ENCODE results near the gene C1orf232.

Gene C1orf232

GRCh38 chr1:26195805-26196204 is 27.0 kb upstream of the C1orf232 start:
- H3K9me3 ChIP-seq (ENCODE audit: control insufficient read depth in 5 of 5, low read length in 5 of 5): no peaks in the 10 kb centered on the region
- H3K27ac ChIP-seq (ENCODE audit: low read depth, low read length): no peak overlapping the region
- H3K27me3 ChIP-seq (ENCODE audit: control insufficient read depth in 5 of 5, insufficient read depth in 4 of 5, low read length in 5 of 5): peaks cover under 1 to 4% (median 3%) of the 10 kb centered on the region in 5 donors
- peaks cover 0 to under 1% (median 0%) of the 10 kb centered on the region in 5 donors for H3K4me1 ChIP-seq (ENCODE audit: control insufficient read depth in 5 of 5, insufficient read depth in 5 of 5, low read length in 5 of 5)
- H3K9ac ChIP-seq (ENCODE audit: low read length in 5 of 5): no peak overlapping the region
- no peak overlapping the region for H3K4me3 ChIP-seq (ENCODE audit: low read depth in 1 of 5, low read length in 5 of 5)
- no peaks in the 10 kb centered on the region for H3K36me3 ChIP-seq (ENCODE audit: control insufficient read depth in 5 of 5, insufficient read depth in 5 of 5, low read length in 5 of 5)

GRCh38 chr1:26191739-26192138 is 23.0 kb upstream of the C1orf232 start:
- Histone ChIP-seq H3K4me3 (ENCODE audit: low read depth in 1 of 5, low read length in 5 of 5) (no peak overlapping the region), H3K9me3 (ENCODE audit: control insufficient read depth in 5 of 5, low read length in 5 of 5) (no peaks in the 10 kb centered on the region), H3K27me3 (ENCODE audit: control insufficient read depth in 5 of 5, insufficient read depth in 4 of 5, low read length in 5 of 5) (peaks cover 0 to 3% (median 0%) of the 10 kb centered on the region in 5 donors), H3K9ac (ENCODE audit: low read length in 5 of 5) (no peak overlapping the region), H3K36me3 (ENCODE audit: control insufficient read depth in 5 of 5, insufficient read depth in 5 of 5, low read length in 5 of 5) (no peaks in the 10 kb centered on the region), H3K27ac (ENCODE audit: low read depth, low read length) (no peak overlapping the region), H3K4me1 (ENCODE audit: control insufficient read depth in 5 of 5, insufficient read depth in 5 of 5, low read length in 5 of 5) (no peaks in the 10 kb centered on the region)

- H3K27ac ChIP-seq (ENCODE audit: low read depth, low read length): no peak within 1 kb of the TSS
- H3K36me3 ChIP-seq (ENCODE audit: control insufficient read depth in 5 of 5, insufficient read depth in 5 of 5, low read length in 5 of 5): no peaks in the 10 kb centered on the region
Observed at GRCh38 chr1:26190373-26190987, 21.7 kb upstream of the C1orf232 start, which contains the start of gene CATSPER4. TSS of gene CATSPER4 (plus strand) at chr1:26190602. CDS start at chr1:26190628, 26 bp downstream.

GRCh38 chr1:26189751-26190275 is 21.1 kb upstream of the C1orf232 start:
- no peaks in the 10 kb centered on the region for H3K4me1 ChIP-seq (ENCODE audit: control insufficient read depth in 5 of 5, insufficient read depth in 5 of 5, low read length in 5 of 5)
- H3K36me3 ChIP-seq (ENCODE audit: control insufficient read depth in 5 of 5, insufficient read depth in 5 of 5, low read length in 5 of 5): no peaks in the 10 kb centered on the region
- no peaks in the 10 kb centered on the region for H3K9me3 ChIP-seq (ENCODE audit: control insufficient read depth in 5 of 5, low read length in 5 of 5)
- H3K4me3 ChIP-seq (ENCODE audit: low read depth in 1 of 5, low read length in 5 of 5): no peak overlapping the region
- H3K27ac ChIP-seq (ENCODE audit: low read depth, low read length): no peak overlapping the region
- H3K27me3 ChIP-seq (ENCODE audit: control insufficient read depth in 5 of 5, insufficient read depth in 4 of 5, low read length in 5 of 5): peaks cover 0 to 3% (median 0%) of the 10 kb centered on the region in 5 donors
- no peak overlapping the region for H3K9ac ChIP-seq (ENCODE audit: low read length in 5 of 5)

More at GRCh38 chr1:26190373-26190987, 21.7 kb upstream of the C1orf232 start, which contains the start of gene CATSPER4:
- Histone ChIP-seq H3K4me1 (ENCODE audit: control insufficient read depth in 5 of 5, insufficient read depth in 5 of 5, low read length in 5 of 5) (no peaks in the 10 kb centered on the region), H3K27me3 (ENCODE audit: control insufficient read depth in 5 of 5, insufficient read depth in 4 of 5, low read length in 5 of 5) (peaks cover 0 to 3% (median 0%) of the 10 kb centered on the region in 5 donors), H3K4me3 (ENCODE audit: low read depth in 1 of 5, low read length in 5 of 5) (no peak within 1 kb of the TSS), H3K9me3 (ENCODE audit: control insufficient read depth in 5 of 5, low read length in 5 of 5) (no peaks in the 10 kb centered on the region), H3K9ac (ENCODE audit: low read length in 5 of 5) (no peak within 1 kb of the TSS)

GRCh38 chr1:26189331-26189730 is 20.6 kb upstream of the C1orf232 start:
- Histone ChIP-seq H3K27me3 (ENCODE audit: control insufficient read depth in 5 of 5, insufficient read depth in 4 of 5, low read length in 5 of 5) (peaks cover 0 to 3% (median 0%) of the 10 kb centered on the region in 5 donors), H3K4me3 (ENCODE audit: low read depth in 1 of 5, low read length in 5 of 5) (no peak overlapping the region), H3K27ac (ENCODE audit: low read depth, low read length) (no peak overlapping the region), H3K4me1 (ENCODE audit: control insufficient read depth in 5 of 5, insufficient read depth in 5 of 5, low read length in 5 of 5) (no peaks in the 10 kb centered on the region), H3K36me3 (ENCODE audit: control insufficient read depth in 5 of 5, insufficient read depth in 5 of 5, low read length in 5 of 5) (no peaks in the 10 kb centered on the region), H3K9me3 (ENCODE audit: control insufficient read depth in 5 of 5, low read length in 5 of 5) (no peaks in the 10 kb centered on the region), H3K9ac (ENCODE audit: low read length in 5 of 5) (no peak overlapping the region)

- Histone ChIP-seq H3K9ac (ENCODE audit: low read length in 5 of 5) (no peak overlapping the region), H3K36me3 (ENCODE audit: control insufficient read depth in 5 of 5, insufficient read depth in 5 of 5, low read length in 5 of 5) (no peaks in the 10 kb centered on the region), H3K27me3 (ENCODE audit: control insufficient read depth in 5 of 5, insufficient read depth in 4 of 5, low read length in 5 of 5) (peaks cover 0 to 3% (median 0%) of the 10 kb centered on the region in 5 donors), H3K9me3 (ENCODE audit: control insufficient read depth in 5 of 5, low read length in 5 of 5) (no peaks in the 10 kb centered on the region), H3K4me1 (ENCODE audit: control insufficient read depth in 5 of 5, insufficient read depth in 5 of 5, low read length in 5 of 5) (no peaks in the 10 kb centered on the region), H3K27ac (ENCODE audit: low read depth, low read length) (no peak overlapping the region), H3K4me3 (ENCODE audit: low read depth in 1 of 5, low read length in 5 of 5) (no peak overlapping the region)
Observed at GRCh38 chr1:26188477-26188876, 19.7 kb upstream of the C1orf232 start.

- Histone ChIP-seq H3K4me1 (ENCODE audit: control insufficient read depth in 5 of 5, insufficient read depth in 5 of 5, low read length in 5 of 5) (no peaks in the 10 kb centered on the region), H3K9me3 (ENCODE audit: control insufficient read depth in 5 of 5, low read length in 5 of 5) (no peaks in the 10 kb centered on the region), H3K36me3 (ENCODE audit: control insufficient read depth in 5 of 5, insufficient read depth in 5 of 5, low read length in 5 of 5) (no peaks in the 10 kb centered on the region), H3K4me3 (ENCODE audit: low read depth in 1 of 5, low read length in 5 of 5) (no peak overlapping the region), H3K27ac (ENCODE audit: low read depth, low read length) (no peak overlapping the region), H3K27me3 (ENCODE audit: control insufficient read depth in 5 of 5, insufficient read depth in 4 of 5, low read length in 5 of 5) (peaks cover 0 to 3% (median 0%) of the 10 kb centered on the region in 5 donors), H3K9ac (ENCODE audit: low read length in 5 of 5) (no peak overlapping the region)
Observed at GRCh38 chr1:26187882-26188281, 19.1 kb upstream of the C1orf232 start.

GRCh38 chr1:26184883-26185282 is 16.1 kb upstream of the C1orf232 start:
- H3K9ac ChIP-seq (ENCODE audit: low read length in 5 of 5): no peak overlapping the region
- no peaks in the 10 kb centered on the region for H3K9me3 ChIP-seq (ENCODE audit: control insufficient read depth in 5 of 5, low read length in 5 of 5)
- peaks cover 0 to 3% (median 0%) of the 10 kb centered on the region in 5 donors for H3K27me3 ChIP-seq (ENCODE audit: control insufficient read depth in 5 of 5, insufficient read depth in 4 of 5, low read length in 5 of 5)
- H3K4me3 ChIP-seq (ENCODE audit: low read depth in 1 of 5, low read length in 5 of 5): no peak overlapping the region
- H3K27ac ChIP-seq (ENCODE audit: low read depth, low read length): no peak overlapping the region
- H3K4me1 ChIP-seq (ENCODE audit: control insufficient read depth in 5 of 5, insufficient read depth in 5 of 5, low read length in 5 of 5): no peaks in the 10 kb centered on the region
- no peaks in the 10 kb centered on the region for H3K36me3 ChIP-seq (ENCODE audit: control insufficient read depth in 5 of 5, insufficient read depth in 5 of 5, low read length in 5 of 5)

- no peaks in the 10 kb centered on the region for H3K9me3 ChIP-seq (ENCODE audit: control insufficient read depth in 5 of 5, low read length in 5 of 5)
- peaks cover 0 to 3% (median 0%) of the 10 kb centered on the region in 5 donors for H3K27me3 ChIP-seq (ENCODE audit: control insufficient read depth in 5 of 5, insufficient read depth in 4 of 5, low read length in 5 of 5)
- H3K27ac ChIP-seq (ENCODE audit: low read depth, low read length): no peak overlapping the region
- no peaks in the 10 kb centered on the region for H3K4me1 ChIP-seq (ENCODE audit: control insufficient read depth in 5 of 5, insufficient read depth in 5 of 5, low read length in 5 of 5)
- no peaks in the 10 kb centered on the region for H3K36me3 ChIP-seq (ENCODE audit: control insufficient read depth in 5 of 5, insufficient read depth in 5 of 5, low read length in 5 of 5)
- H3K9ac ChIP-seq (ENCODE audit: low read length in 5 of 5): no peak overlapping the region
- H3K4me3 ChIP-seq (ENCODE audit: low read depth in 1 of 5, low read length in 5 of 5): no peak overlapping the region
Observed at GRCh38 chr1:26184086-26184485, 15.3 kb upstream of the C1orf232 start.

GRCh38 chr1:26182383-26182696 is 13.6 kb upstream of the C1orf232 start:
- Histone ChIP-seq H3K27me3 (ENCODE audit: control insufficient read depth in 5 of 5, insufficient read depth in 4 of 5, low read length in 5 of 5) (peaks cover 0 to 2% (median 0%) of the 10 kb centered on the region in 5 donors), H3K9me3 (ENCODE audit: control insufficient read depth in 5 of 5, low read length in 5 of 5) (no peaks in the 10 kb centered on the region), H3K4me3 (ENCODE audit: low read depth in 1 of 5, low read length in 5 of 5) (no peak overlapping the region), H3K9ac (ENCODE audit: low read length in 5 of 5) (no peak overlapping the region), H3K36me3 (ENCODE audit: control insufficient read depth in 5 of 5, insufficient read depth in 5 of 5, low read length in 5 of 5) (no peaks in the 10 kb centered on the region), H3K27ac (ENCODE audit: low read depth, low read length) (no peak overlapping the region), H3K4me1 (ENCODE audit: control insufficient read depth in 5 of 5, insufficient read depth in 5 of 5, low read length in 5 of 5) (no peaks in the 10 kb centered on the region)
